Tibial nerve (tissue), 3 donors: Measurements from ENCODE around the gene ANKRD23.

Source experiments
- CTCF ChIP-seq, 5 experiments: fragments of 200-600 bp in 3 of 5; fragments of 450-650 bp in 2 of 5; sonication (generic) in 3 of 5; IDR thresholded peaks; one replicate each; pipeline ENCODE4 v1.5.1; 2016 to 2019; ENCODE audit warnings: antibody characterized with exemption in 5 of 5, mild to moderate bottlenecking in 3 of 5, moderate library complexity in 2 of 5
- POLR2A ChIP-seq, 2 donors: fragments of 450-650 bp; IDR thresholded peaks; one replicate each; pipeline ENCODE4 v1.6.1; 2017; ENCODE audit warnings: antibody characterized with exemption in 2 of 2, mild to moderate bottlenecking in 2 of 2, moderate library complexity in 2 of 2

GRCh38 chr2:96848264-96848663 lies 4.4 kb upstream of the ANKRD23 start:
- TF ChIP-seq POLR2A (IDR thresholded peaks at IDR 0.05) (no peak), CTCF (IDR thresholded peaks at IDR 0.05) (no peak)
